A549 (cell line): ENCODE results near the gene CEP135. TPM values are rescaled to one million over a fixed set of nuclear protein-coding genes. Genes with fewer than 3 reads are reported as not detected.
"Not testable (repeated sequence)": the region's sequence is repeated elsewhere in the genome, so short reads cannot be mapped to it uniquely, and the experiment has no call there.

ENCODE experiments used
- ATAC-seq, 2 experiments: fragments of 200-7000 bp in 1 of 2; fragments of >200 bp in 1 of 2; cut with Nextera tagmentation in 1 of 2; cut with Tn5 transposase in 1 of 2; 3 replicates each; pipeline versions ENCODE4 v1.8.0 to v1.9.1; 2018 to 2020; ENCODE audit warnings: mild to moderate bottlenecking in 1 of 2, moderate library complexity in 1 of 2
- CTCF ChIA-PET: fragments of 300-600 bp; sonication (Branson Sonifier 250); formaldehyde crosslinking; extraction: SDS; loops from one replicate; lab custom pipeline; 2021; ENCODE audit warnings: antibody characterized with exemption, inconsistent platforms; lab: Yijun Ruan, JAX
- POLR2A ChIA-PET: fragments of 350-600 bp; formaldehyde crosslinking; extraction: SDS; loops from one replicate; lab custom pipeline; 2021; ENCODE audit warnings: antibody characterized with exemption, inconsistent platforms; lab: Yijun Ruan, JAX
- DNase-seq, 2 experiments: peaks; one replicate each; pipeline versions ENCODE4 v3.0.0 to v3.0.0-alpha.2; 2011 to 2016; ENCODE audit warnings: low read depth in 1 of 2, low spot score in 1 of 2
- FAIRE-seq: peaks from 2 replicates; lab custom pipeline; 2011; peaks lifted over from hg19 to GRCh38; lab: Jason Lieb, UNC
- H3K27ac ChIP-seq, 2 experiments: fragments of >200 bp; sonication (Bioruptor Twin); formaldehyde crosslinking; 3 replicates each; pipeline ENCODE4 v1.5.1; 2016 to 2017
- H3K4me1 ChIP-seq: fragments of >200 bp; sonication (Bioruptor Twin); formaldehyde crosslinking; 3 replicates; pipeline ENCODE4 v1.6.1; 2016
- H3K4me2 ChIP-seq: fragments of >200 bp; sonication (Bioruptor Twin); formaldehyde crosslinking; 3 replicates; pipeline ENCODE4 v1.6.1; 2016
- H3K4me3 ChIP-seq: fragments of >200 bp; sonication (Bioruptor Twin); formaldehyde crosslinking; 3 replicates; pipeline ENCODE4 v1.5.1; 2016
- H3K9me3 ChIP-seq: fragments of >200 bp; sonication (Bioruptor Twin); formaldehyde crosslinking; 3 replicates; pipeline ENCODE4 v1.6.1; 2016
- ATOH8 ChIP-seq: fragments of 250-450 bp; sonication (Bioruptor Pico); IDR thresholded peaks from 2 replicates; pipeline ENCODE4 v1.5.0; 2020; ENCODE audit warnings: low read depth, mild to moderate bottlenecking, moderate library complexity
- BHLHE40 ChIP-seq: IDR thresholded peaks from 2 replicates; pipeline ENCODE4 v1.6.1; 2012; ENCODE audit warnings: low read depth, low read length, inconsistent platforms
- CTCF ChIP-seq: fragments of >200 bp; sonication (Bioruptor Twin); formaldehyde crosslinking; IDR thresholded peaks from 3 replicates; pipeline ENCODE4 v1.5.1; 2016
- EHF ChIP-seq: fragments of 250-450 bp; sonication (Bioruptor Pico); IDR thresholded peaks from 2 replicates; pipeline ENCODE4 v1.5.0; 2020; ENCODE audit warnings: mild to moderate bottlenecking
- ESRRA ChIP-seq: fragments of 150-350 bp; IDR thresholded peaks from 2 replicates; pipeline ENCODE4 v1.6.1; 2014; ENCODE audit warnings: mild to moderate bottlenecking, low read length, borderline replicate concordance
- FOXS1 ChIP-seq: fragments of 250-450 bp; sonication (Bioruptor Pico); IDR thresholded peaks from 2 replicates; pipeline ENCODE4 v1.5.0; 2020; ENCODE audit warnings: mild to moderate bottlenecking, moderate library complexity
- GATA3 ChIP-seq: IDR thresholded peaks from 2 replicates; pipeline ENCODE4 v1.6.1; 2012; ENCODE audit warnings: borderline replicate concordance
- HES2 ChIP-seq: fragments of >200 bp; sonication (Bioruptor Twin); formaldehyde crosslinking; IDR thresholded peaks from 2 replicates; pipeline ENCODE4 v1.6.1; 2016
- HEYL ChIP-seq: fragments of 250-450 bp; sonication (Bioruptor Pico); IDR thresholded peaks from 2 replicates; pipeline ENCODE4 v1.8.0; 2021; ENCODE audit warnings: mild to moderate bottlenecking, moderate library complexity
- HOXB13 ChIP-seq: fragments of 250-450 bp; sonication (Bioruptor Pico); IDR thresholded peaks from 2 replicates; pipeline ENCODE4 v1.5.0; 2020; ENCODE audit warnings: low read depth, mild to moderate bottlenecking, moderate library complexity
- JUNB ChIP-seq: fragments of >200 bp; sonication (Bioruptor Twin); formaldehyde crosslinking; IDR thresholded peaks from 2 replicates; pipeline ENCODE4 v1.6.1; 2016
- KDM1A ChIP-seq: fragments of 200-600 bp; sonication (generic); IDR thresholded peaks from 2 replicates; pipeline ENCODE4 v1.6.1; 2016; ENCODE audit warnings: low read depth, mild to moderate bottlenecking
- MYC ChIP-seq: IDR thresholded peaks from 2 replicates; pipeline ENCODE4 v1.6.1; 2012; ENCODE audit warnings: mild to moderate bottlenecking, inconsistent platforms, low read length, improper control_type of control experiment, borderline replicate concordance
- NFE2L2 ChIP-seq: fragments of 150-350 bp; conservative IDR thresholded peaks from 2 replicates; pipeline ENCODE4 v1.6.1; 2014; ENCODE audit warnings: low read length
- NPAS2 ChIP-seq: fragments of 250-450 bp; sonication (Bioruptor Pico); IDR thresholded peaks from 2 replicates; pipeline ENCODE4 v1.8.0; 2022; ENCODE audit warnings: mild to moderate bottlenecking, moderate library complexity, borderline replicate concordance
- PHF8 ChIP-seq: fragments of 200-600 bp; sonication (generic); IDR thresholded peaks from 2 replicates; pipeline ENCODE4 v1.6.1; 2016; ENCODE audit warnings: low read depth, mild to moderate bottlenecking, antibody characterized with exemption, moderate library complexity, borderline replicate concordance
- POLR2AphosphoS2 ChIP-seq: conservative IDR thresholded peaks from 2 replicates; pipeline ENCODE4 v1.6.1; 2012; ENCODE audit warnings: low read length, improper control_type of control experiment, inconsistent platforms
- RCOR1 ChIP-seq: fragments of 150-350 bp; IDR thresholded peaks from 2 replicates; pipeline ENCODE4 v1.6.1; 2014; ENCODE audit warnings: antibody characterized with exemption, low read length, low read depth
- REST ChIP-seq: fragments of 200-600 bp; sonication (generic); IDR thresholded peaks from 2 replicates; pipeline ENCODE4 v1.6.1; 2016; ENCODE audit warnings: antibody characterized with exemption, mild to moderate bottlenecking, moderate library complexity
- ZC3H11A ChIP-seq: fragments of 450-650 bp; IDR thresholded peaks from 2 replicates; pipeline ENCODE4 v1.6.1; 2014; ENCODE audit warnings: antibody characterized with exemption, mild to moderate bottlenecking
- WGBS: methylation state at CpG from one replicate; pipeline ENCODE4 v1.1.6; 2017; ENCODE audit errors: missing lambda C conversion rate; 5-methylcytosine and 5-hydroxymethylcytosine counted together
- polyA plus RNA-seq, 4 experiments: library from polyadenylated mRNA; depleted of rRNA in 3 of 4; stranded (reverse); fragments of >200 nt; fragmentation: RNase III in 1 of 4; extraction: RNeasy Plus Mini Kit Qiagen cat#74134 plus additional on column Dnase treatment in 1 of 4; gene quantifications; 2 replicates in 3 of 4; 3 replicates in 1 of 4; pipeline ENCODE4 v1.2.3, GENCODE V29; 2011 to 2017

Gene CEP135
- polyA plus RNA-seq, 2 of the 4 experiments (the other 2 are of a cell fraction) = 7.3 to 10.6 TPM

GRCh38 chr4:55965585-55965984 lies 16.8 kb downstream of the CEP135 start:
- POLR2A ChIA-PET = interaction anchor here (1.2 kb wide), 1 partner anchor 17 kb away, joined by 4 read pairs; the partner anchor contains the start of gene CEP135
- CTCF ChIA-PET = interaction anchor here (0.6 to 1.2 kb wide), 3 partner anchors 11 to 335 kb away, joined by 3 to 4 read pairs (median 4); partner anchors contain the start of gene CEP135

GRCh38 chr4:55966324-55966723 lies 17.6 kb downstream of the CEP135 start:
- CTCF ChIA-PET = interaction anchor here (1.1 to 1.2 kb wide), 2 partner anchors 11 to 18 kb away, joined by 4 read pairs; partner anchors contain the start of gene CEP135
- not testable (repeated sequence) for H3K4me3 ChIP-seq, H3K4me2 ChIP-seq, FAIRE-seq, H3K4me1 ChIP-seq, H3K27ac ChIP-seq, ATAC-seq, H3K9me3 ChIP-seq, DNase-seq
- 97% methylated on average over 5 of the region's 5 CpGs for WGBS
- POLR2A ChIA-PET = interaction anchor here (1.2 kb wide), 1 partner anchor 18 kb away, joined by 4 read pairs; the partner anchor contains the start of gene CEP135

More at GRCh38 chr4:55965585-55965984, 16.8 kb downstream of the CEP135 start:
- ATAC-seq = no peak
- Histone ChIP-seq H3K9me3 (no peaks in the 10 kb centered on the region), H3K4me3 (no peak overlapping the region), H3K4me2 (no peak overlapping the region), H3K4me1 (peaks cover 4% of the 10 kb centered on the region; the same call in 1 of the 3 replicates), H3K27ac (no peak overlapping the region)
- no peak for TF ChIP-seq HES2
- no peak for TF ChIP-seq MYC
- no peak for TF ChIP-seq CTCF
- no peak for TF ChIP-seq NPAS2 (CRISPR knock-in tag)
- TF ChIP-seq PHF8 = no peak
- TF ChIP-seq BHLHE40 = no peak
- no peak for DNase-seq
- WGBS = 87% methylated on average over 4 of the region's 4 CpGs
- no peak for FAIRE-seq

GRCh38 chr4:55967376-55967775 lies 18.6 kb downstream of the CEP135 start:
- TF ChIP-seq EHF (CRISPR knock-in tag) (no peak), ATOH8 (no peak)
- POLR2A ChIA-PET = no interaction called here
- CTCF ChIA-PET = no interaction called here
- H3K4me3 ChIP-seq = no peak overlapping the region
- WGBS = 97% methylated on average over 1 of the region's 1 CpG
- DNase-seq (no peak), ATAC-seq (no peak), FAIRE-seq (no peak)
- H3K4me1 ChIP-seq = peaks cover 4% of the 10 kb centered on the region; the same call in 1 of the 3 replicates
- no peak overlapping the region for H3K4me2 ChIP-seq
- H3K27ac ChIP-seq = no peak overlapping the region
- H3K9me3 ChIP-seq = no peaks in the 10 kb centered on the region

- Histone ChIP-seq H3K4me1 (no peaks in the 10 kb centered on the region), H3K4me3 (no peak overlapping the region), H3K4me2 (no peak overlapping the region), H3K27ac (no peak overlapping the region), H3K9me3 (no peaks in the 10 kb centered on the region)
- TF ChIP-seq ZC3H11A (no peak), FOXS1 (CRISPR knock-in tag) (no peak)
- FAIRE-seq (no peak), ATAC-seq (no peak), DNase-seq (no peak)
- 100% methylated on average over 2 of the region's 2 CpGs for WGBS
- ChIA-PET POLR2A (no interaction called here), CTCF (interaction anchor here (1.1 kb wide), 1 partner anchor 26 kb away, joined by 3 read pairs; no protein-coding TSS in a partner anchor)
Observed at GRCh38 chr4:55973650-55974049, 24.9 kb downstream of the CEP135 start.

- no peak overlapping the region for H3K27ac ChIP-seq
- H3K4me3 ChIP-seq = no peak overlapping the region
- no peak for DNase-seq
- no peaks in the 10 kb centered on the region for H3K4me1 ChIP-seq
- CTCF ChIA-PET = interaction anchor here (0.6 to 2.4 kb wide), 4 partner anchors 12 to 237 kb away, joined by 3 to 10 read pairs (median 4); partner anchors contain the start of gene CEP135
- POLR2A ChIA-PET = no interaction called here
- no peak overlapping the region for H3K4me2 ChIP-seq
- no peak for ATAC-seq
- no peak for FAIRE-seq
- WGBS = 95% methylated on average over 4 of the region's 4 CpGs
- no peaks in the 10 kb centered on the region for H3K9me3 ChIP-seq
- no peak for TF ChIP-seq NPAS2 (CRISPR knock-in tag)
- no peak for TF ChIP-seq JUNB
- TF ChIP-seq NFE2L2 = no peak
- no peak for TF ChIP-seq RCOR1
- no peak for TF ChIP-seq HEYL (CRISPR knock-in tag)
- no peak for TF ChIP-seq KDM1A
- no peak for TF ChIP-seq ESRRA
- no peak for TF ChIP-seq POLR2AphosphoS2
- TF ChIP-seq PHF8 = no peak
- no peak for TF ChIP-seq GATA3
- TF ChIP-seq REST = no peak
- TF ChIP-seq HOXB13 (CRISPR knock-in tag) = no peak
Observed at GRCh38 chr4:55977811-55978210, 29.1 kb downstream of the CEP135 start.
